Heart right ventricle (tissue), 16 donors: ENCODE measurements around the gene HEBP2. TPM values are rescaled to one million over a fixed set of nuclear protein-coding genes. Genes with fewer than 3 reads are reported as not detected.

Experiments
- ATAC-seq, 8 donors: fragments of 200-7000 bp; cut with Tn5 transposase; one replicate each; pipeline ENCODE4 v1.9.1; 2020; ENCODE audit warnings: mild to moderate bottlenecking in 8 of 8, moderate library complexity in 8 of 8, moderate number of reproducible peaks in 1 of 8
- DNase-seq, 2 donors: peaks; one replicate each; pipeline ENCODE4 v3.0.0-alpha.2; 2020
- H3K27ac ChIP-seq, 10 donors: fragments of 200-600 bp; sonication (generic) in 2 of 10; one replicate each; pipeline versions ENCODE4 v1.5.0 to v1.8.0; 2020 to 2022; ENCODE audit warnings: mild to moderate bottlenecking in 3 of 10
- H3K27me3 ChIP-seq, 7 donors: fragments of 200-600 bp; one replicate each; pipeline ENCODE4 v1.8.0; 2021 to 2022; ENCODE audit warnings: mild to moderate bottlenecking in 2 of 7
- H3K36me3 ChIP-seq, 9 donors: fragments of 200-600 bp; sonication (generic) in 1 of 9; one replicate each; pipeline versions ENCODE4 v1.5.0 to v1.8.0; 2020 to 2022; ENCODE audit warnings: mild to moderate bottlenecking in 2 of 9
- H3K4me1 ChIP-seq, 9 donors: fragments of 200-600 bp; sonication (generic) in 1 of 9; one replicate each; pipeline versions ENCODE4 v1.5.0 to v1.8.0; 2020 to 2022; ENCODE audit warnings: mild to moderate bottlenecking in 4 of 9
- H3K4me3 ChIP-seq, 10 donors: fragments of 200-600 bp; sonication (generic) in 2 of 10; one replicate each; pipeline versions ENCODE4 v1.5.0 to v1.8.0; 2020 to 2022; ENCODE audit warnings: mild to moderate bottlenecking in 7 of 10, moderate library complexity in 2 of 10
- H3K9me3 ChIP-seq, 11 donors: fragments of 200-600 bp in 10 of 11; sonication (generic) in 2 of 11; one replicate each; pipeline versions ENCODE4 v1.5.0 to v1.8.0; 2013 to 2022; ENCODE audit warnings: mild to moderate bottlenecking in 2 of 11, control low read depth in 1 of 11, moderate library complexity in 1 of 11
- WGBS, 2 donors: extraction: QIAGEN DNeasy Blood & Tissue Kit; methylation state at CpG; one replicate each; pipeline ENCODE4 v1.1.7; 2013; ENCODE audit warnings: inconsistent platforms in 1 of 2; 5-methylcytosine and 5-hydroxymethylcytosine counted together
- intact Hi-C, 10 donors: fragments of 100-400 bp; cut with DNase I; formaldehyde crosslinking; loops; one replicate each; pipeline versions ENCODE4 v1.11.1 to v1.14.2; 2022
- polyA plus RNA-seq, 2 donors: library from polyadenylated mRNA; stranded (reverse); fragments of 200-250 nt; gene quantifications; one replicate each; pipeline ENCODE4 v1.2.3, GENCODE V29; 2013
- total RNA-seq, 10 donors: library from RNA; stranded (reverse); fragmentation: NEBNext Ultra II Directional in 3 of 10; extraction: Animal tissue kit (Norgen Biotek cat#: 25700) in 3 of 10; gene quantifications; one replicate each; pipeline versions ENCODE4 v1.2.1 to v1.2.4, GENCODE V29; 2021 to 2023
- TF ChIP-seq, protein P1 (sequence below), 9 donors: fragments of 200-600 bp; sonication (generic) in 2 of 9; IDR thresholded peaks; one replicate each; pipeline versions ENCODE4 v1.5.0 to v1.8.0; 2021 to 2022; ENCODE audit warnings: antibody characterized with exemption in 9 of 9, mild to moderate bottlenecking in 5 of 9, moderate library complexity in 1 of 9
- donor health status: Arrhythmogenic right ventricular cardiomyopathy.
- donor health status: ischemic (EF 13 %, LVEDD 7.1; RV severe dilation, severe dysfunction).
- donor health status: healthy with polysubstance abuse.
- donor health status: DM: no; HTN: yes; CAD: no.
- donor health status: DM: no; HTN: no; CAD: no.
- donor health status: ischemic (EF 25% LVEDD 6.9; RV normal size, moderate dysfunction).
- donor health status: ischemic (EF 25% LVEDD 5.7; RV mildly dilated, moderate dysfunction).
- donor health status: healthy.
- donor health status: DM: yes; HTN: yes; CAD: no.
- donor health status: Ischemic cardiomyopathy.
- donor health status: ischemic (EF 35%, LVEDD 5.7; RV mildly dilated, moderate dysfunction).
- donor health status: nonischemic (EF 11% LVEDD 7.7; RV severe dilation, severe dysfunction).
- donor health status: DM: yes; HTN: yes; CAD: no.
- donor health status: PGD.
- donor health status: ischemic (EF 29% LVEDD 5.4; RV normal size, mild dysfunction).
- donor health status: nonischemic (EF 23%, LVEDD 6.1; RV moderate dilation, normal function).

HEBP2 gene
- total and polyA plus RNA-seq, 12 donors, result 44.1 to 123 (median 100) TPM

DNA sequence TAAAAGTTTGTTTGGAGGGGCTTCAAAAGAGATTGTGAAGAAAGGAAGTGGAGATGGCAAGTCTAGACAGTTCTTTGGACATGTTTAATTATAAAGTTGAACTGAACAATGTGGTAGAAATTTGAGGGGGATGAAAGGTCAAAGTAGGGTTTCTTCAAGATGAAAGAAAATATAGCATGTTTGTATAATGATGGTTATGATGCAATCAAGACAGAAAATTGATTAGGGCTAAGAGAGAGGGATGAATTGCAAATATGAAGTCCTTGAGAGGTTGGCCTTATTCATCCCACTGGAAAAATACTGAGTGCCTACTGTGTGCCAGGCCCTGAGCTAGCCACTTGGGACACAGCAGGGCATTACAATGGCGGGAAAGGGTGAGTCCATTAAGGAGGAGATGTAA is 57.6 kb downstream of the HEBP2 start:
- DNase-seq (no peak), ATAC-seq (no peak)
- Histone ChIP-seq H3K4me3 (no peak overlapping the region), H3K9me3 (no peaks in the 10 kb centered on the region), H3K4me1 (peaks cover 0 to 6% (median 0%) of the 10 kb centered on the region in 9 donors), H3K36me3 (peaks cover 0 to 52% (median 18%) of the 10 kb centered on the region in 9 donors), H3K27me3 (no peaks in the 10 kb centered on the region), H3K27ac (no peak overlapping the region)
- intact Hi-C loops, result no loop called here
- WGBS, 2 donors, result 90 to 96% methylated on average over 1 of the region's 1 CpG
- TF ChIP-seq, protein P1, sequence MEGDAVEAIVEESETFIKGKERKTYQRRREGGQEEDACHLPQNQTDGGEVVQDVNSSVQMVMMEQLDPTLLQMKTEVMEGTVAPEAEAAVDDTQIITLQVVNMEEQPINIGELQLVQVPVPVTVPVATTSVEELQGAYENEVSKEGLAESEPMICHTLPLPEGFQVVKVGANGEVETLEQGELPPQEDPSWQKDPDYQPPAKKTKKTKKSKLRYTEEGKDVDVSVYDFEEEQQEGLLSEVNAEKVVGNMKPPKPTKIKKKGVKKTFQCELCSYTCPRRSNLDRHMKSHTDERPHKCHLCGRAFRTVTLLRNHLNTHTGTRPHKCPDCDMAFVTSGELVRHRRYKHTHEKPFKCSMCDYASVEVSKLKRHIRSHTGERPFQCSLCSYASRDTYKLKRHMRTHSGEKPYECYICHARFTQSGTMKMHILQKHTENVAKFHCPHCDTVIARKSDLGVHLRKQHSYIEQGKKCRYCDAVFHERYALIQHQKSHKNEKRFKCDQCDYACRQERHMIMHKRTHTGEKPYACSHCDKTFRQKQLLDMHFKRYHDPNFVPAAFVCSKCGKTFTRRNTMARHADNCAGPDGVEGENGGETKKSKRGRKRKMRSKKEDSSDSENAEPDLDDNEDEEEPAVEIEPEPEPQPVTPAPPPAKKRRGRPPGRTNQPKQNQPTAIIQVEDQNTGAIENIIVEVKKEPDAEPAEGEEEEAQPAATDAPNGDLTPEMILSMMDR (IDR thresholded peaks at IDR 0.05), result no peak

DNA sequence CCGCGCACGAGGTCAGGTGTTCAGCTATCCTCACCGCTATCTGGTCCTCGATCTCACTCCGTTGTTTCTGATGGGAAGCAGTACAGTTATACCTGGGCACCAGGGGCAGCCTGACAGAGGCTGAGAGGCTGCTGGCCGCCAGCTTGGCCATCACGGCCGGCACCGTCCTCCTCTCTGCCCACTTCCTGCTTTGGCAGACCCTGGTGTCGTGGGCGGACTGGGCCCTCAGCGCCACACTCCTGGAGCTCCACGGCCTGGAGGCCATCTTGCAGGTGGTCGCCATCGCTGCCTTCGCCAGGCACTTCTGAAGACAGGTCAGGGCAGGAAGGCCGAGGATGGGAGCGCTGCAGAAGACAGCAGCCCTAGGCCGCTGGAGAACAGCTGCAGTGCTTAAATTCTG is 60.1 kb downstream of the HEBP2 start:
- Histone ChIP-seq H3K27me3 (no peaks in the 10 kb centered on the region), H3K4me3 (no peak overlapping the region), H3K36me3 (peaks cover 0 to 62% (median 22%) of the 10 kb centered on the region in 9 donors), H3K9me3 (no peaks in the 10 kb centered on the region), H3K27ac (no peak overlapping the region), H3K4me1 (peaks cover 0 to 3% (median 0%) of the 10 kb centered on the region in 9 donors)
- 95 to 98% methylated on average over 20 of the region's 20 CpGs for WGBS, 2 donors
- DNase-seq (no peak), ATAC-seq (peak in 2 of 8 donors; percentile 26 to 33)
- intact Hi-C loops, result no loop called here
- TF ChIP-seq, protein P1 (IDR thresholded peaks at IDR 0.05), result no peak

DNA sequence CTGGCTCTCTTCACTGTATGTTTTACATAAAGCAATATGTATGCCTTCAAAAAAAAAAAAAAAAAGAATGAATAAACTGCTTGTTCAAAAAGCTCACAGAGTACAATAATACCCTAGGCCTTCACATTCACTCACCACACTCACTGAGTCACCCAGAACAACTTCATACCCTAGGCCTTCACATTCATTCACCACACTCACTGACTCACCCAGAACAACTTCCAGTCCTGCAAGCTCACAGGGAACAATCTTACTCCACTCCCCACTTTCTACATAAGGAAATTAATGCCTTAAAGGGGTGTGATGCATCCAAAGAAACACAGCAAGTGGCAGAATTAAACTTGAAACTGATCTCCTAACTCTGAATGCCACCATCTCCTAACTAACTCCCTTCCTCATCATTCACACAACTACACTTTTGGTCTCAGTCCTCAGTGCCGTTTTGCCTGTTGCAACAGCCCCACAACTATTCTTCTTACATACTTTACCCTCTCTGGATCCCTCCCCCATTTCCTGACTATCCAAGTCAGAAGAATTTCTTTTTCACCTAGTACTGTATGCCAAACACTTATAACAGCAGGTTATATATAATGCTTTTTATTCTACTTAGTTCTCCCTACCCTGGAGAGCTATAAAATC is 61.1 kb downstream of the HEBP2 start:
- DNase-seq, result no peak
- 48 to 70% methylated on average over 1 of the region's 1 CpG for WGBS, 2 donors
- Histone ChIP-seq H3K27me3 (no peaks in the 10 kb centered on the region), H3K27ac (no peak overlapping the region), H3K4me3 (no peak overlapping the region), H3K9me3 (no peaks in the 10 kb centered on the region), H3K36me3 (peaks cover 0 to 73% (median 27%) of the 10 kb centered on the region in 9 donors), H3K4me1 (peaks cover 0 to 3% (median 0%) of the 10 kb centered on the region in 9 donors)
- TF ChIP-seq, protein P1 (IDR thresholded peaks at IDR 0.05), result no peak
- no peak for ATAC-seq
- intact Hi-C loops, result no loop called here

DNA sequence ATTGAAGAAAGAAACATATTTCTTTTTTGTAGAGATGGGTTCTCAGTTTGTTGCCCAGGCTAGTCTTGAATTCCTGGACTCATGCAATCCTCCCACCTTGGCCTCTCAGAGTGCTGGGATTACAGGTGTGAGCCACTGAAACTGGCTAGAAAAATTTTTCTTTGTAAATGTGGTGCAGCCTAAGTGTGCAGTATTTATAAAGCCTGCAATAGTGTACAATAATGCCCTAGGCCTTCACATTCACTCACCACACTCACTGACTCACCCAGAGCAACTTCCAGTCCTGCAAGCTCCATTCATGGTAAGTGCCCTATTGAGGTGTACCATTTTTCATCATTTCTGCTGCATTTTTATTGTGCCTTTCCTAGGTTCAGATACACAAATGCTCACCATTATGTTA is 63.9 kb downstream of the HEBP2 start:
- TF ChIP-seq, protein P1 (IDR thresholded peaks at IDR 0.05), result no peak
- Histone ChIP-seq H3K9me3 (no peaks in the 10 kb centered on the region), H3K27ac (no peak overlapping the region), H3K27me3 (no peaks in the 10 kb centered on the region), H3K4me3 (no peak overlapping the region), H3K4me1 (peaks cover 0 to 3% (median 0%) of the 10 kb centered on the region in 9 donors), H3K36me3 (peaks cover 0 to 75% (median 32%) of the 10 kb centered on the region in 9 donors)
- intact Hi-C loops, result no loop called here
- DNase-seq, result no peak
- ATAC-seq, result no peak
